ENCODE results near the gene SLIT3.

DNA sequence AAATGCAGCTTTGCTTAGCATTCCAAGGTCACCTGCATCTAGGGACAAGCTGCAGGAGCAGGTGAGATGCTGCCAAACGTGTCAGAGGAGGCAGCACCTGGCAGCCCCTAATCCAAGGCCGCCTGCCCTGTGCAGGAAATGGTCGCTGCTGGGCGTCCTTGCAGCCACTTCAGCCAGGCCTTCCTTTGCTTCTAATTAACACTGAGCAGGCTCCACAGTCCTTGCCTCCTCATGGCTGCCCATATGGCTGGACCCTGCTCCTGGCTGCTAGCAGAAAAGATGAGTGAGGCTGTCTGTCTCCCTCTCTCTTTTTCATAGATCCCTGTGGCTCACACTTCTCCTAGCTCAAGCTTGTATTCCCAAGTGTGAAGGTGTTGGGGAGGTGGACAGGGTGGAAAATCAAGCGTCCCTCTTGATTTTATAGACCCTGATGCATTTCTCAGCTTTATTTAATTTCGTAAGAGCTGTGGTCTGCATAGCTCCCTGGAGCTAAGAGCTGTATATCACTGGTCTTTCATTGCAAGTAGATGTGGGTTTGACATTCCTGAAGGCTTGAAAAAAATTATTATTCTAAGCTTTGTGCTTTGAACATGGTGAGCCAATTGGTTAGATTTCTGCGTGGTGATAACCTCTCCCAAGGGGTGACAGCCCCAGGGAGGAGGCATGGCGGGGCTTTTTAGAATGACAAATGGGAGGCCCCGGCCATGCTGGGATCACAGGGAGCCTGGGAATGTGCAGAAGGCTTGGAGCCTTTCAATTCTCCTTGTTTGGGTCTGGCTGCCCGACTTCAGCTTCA lies 193.8 kb downstream of the SLIT3 start:
- TF ChIP-seq CTCF (IDR thresholded peaks at IDR 0.05) (no peak), POLR2AphosphoS5 (IDR thresholded peaks at IDR 0.05; ENCODE audit: low read depth, low read length) (no peak), RAD21 (IDR thresholded peaks at IDR 0.05; ENCODE audit: low read length) (peak; percentile 8; the same call in 1 of the 2 replicates), SMC3 (IDR thresholded peaks at IDR 0.05; ENCODE audit: low read depth, low read length) (no peak), GABPA (IDR thresholded peaks at IDR 0.05; ENCODE audit: low read depth) (no peak), FOXM1 (IDR thresholded peaks at IDR 0.05; ENCODE audit: low read depth) (no peak), YY1 (IDR thresholded peaks at IDR 0.05; ENCODE audit: low read depth) (no peak), NFIC (IDR thresholded peaks at IDR 0.05; ENCODE audit: borderline replicate concordance) (no peak)
- TF ChIP-seq, protein P1, sequence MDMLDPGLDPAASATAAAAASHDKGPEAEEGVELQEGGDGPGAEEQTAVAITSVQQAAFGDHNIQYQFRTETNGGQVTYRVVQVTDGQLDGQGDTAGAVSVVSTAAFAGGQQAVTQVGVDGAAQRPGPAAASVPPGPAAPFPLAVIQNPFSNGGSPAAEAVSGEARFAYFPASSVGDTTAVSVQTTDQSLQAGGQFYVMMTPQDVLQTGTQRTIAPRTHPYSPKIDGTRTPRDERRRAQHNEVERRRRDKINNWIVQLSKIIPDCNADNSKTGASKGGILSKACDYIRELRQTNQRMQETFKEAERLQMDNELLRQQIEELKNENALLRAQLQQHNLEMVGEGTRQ (IDR thresholded peaks at IDR 0.05; ENCODE audit: borderline replicate concordance, low read depth, low read length) = no peak
- TF ChIP-seq, protein P2, sequence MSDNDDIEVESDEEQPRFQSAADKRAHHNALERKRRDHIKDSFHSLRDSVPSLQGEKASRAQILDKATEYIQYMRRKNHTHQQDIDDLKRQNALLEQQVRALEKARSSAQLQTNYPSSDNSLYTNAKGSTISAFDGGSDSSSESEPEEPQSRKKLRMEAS (IDR thresholded peaks at IDR 0.05; ENCODE audit: low read depth) = no peak

Measured in SK-N-SH (cell line).